GM21576 (cell line): ENCODE measurements around the gene MSH3.
"Not testable (repeated sequence)": the region's sequence is repeated elsewhere in the genome, so short reads cannot be mapped to it uniquely, and the experiment has no call there.

Experiments used
- ATAC-seq: cut with Tn5 transposase; IDR thresholded peaks from one replicate; pipeline ENCODE4 v1.9.1; 2021; ENCODE audit warnings: mild to moderate bottlenecking, moderate library complexity; ENCODE audit not compliant: unreplicated experiment

MSH3 gene

GRCh38 chr5:80789319-80790016, 135.0 kb downstream of the MSH3 start:
- ATAC-seq = not testable (repeated sequence)

GRCh38 chr5:80790698-80791097, 136.2 kb downstream of the MSH3 start:
- ATAC-seq = no peak

GRCh38 chr5:80793354-80793753, 138.9 kb downstream of the MSH3 start:
- no peak for ATAC-seq

- no peak for ATAC-seq
Observed at GRCh38 chr5:80796846-80797245, 142.4 kb downstream of the MSH3 start.

- no peak for ATAC-seq
Observed at GRCh38 chr5:80797428-80798024, 143.1 kb downstream of the MSH3 start.

GRCh38 chr5:80798166-80798565, 143.7 kb downstream of the MSH3 start:
- ATAC-seq = no peak

- no peak for ATAC-seq
Observed at GRCh38 chr5:80798633-80799032, 144.2 kb downstream of the MSH3 start.

- no peak for ATAC-seq
Observed at GRCh38 chr5:80799041-80799440, 144.6 kb downstream of the MSH3 start.

GRCh38 chr5:80799573-80799972, 145.1 kb downstream of the MSH3 start:
- no peak for ATAC-seq

- no peak for ATAC-seq
Observed at GRCh38 chr5:80804332-80804731, 149.9 kb downstream of the MSH3 start.

- ATAC-seq = no peak
Observed at GRCh38 chr5:80805038-80805437, 150.6 kb downstream of the MSH3 start.

GRCh38 chr5:80806929-80807328, 152.5 kb downstream of the MSH3 start:
- no peak for ATAC-seq

- no peak for ATAC-seq
Observed at GRCh38 chr5:80809451-80809850, 155.0 kb downstream of the MSH3 start.

- no peak for ATAC-seq
Observed at GRCh38 chr5:80810425-80810824, 156.0 kb downstream of the MSH3 start.

- ATAC-seq = no peak
Observed at GRCh38 chr5:80816590-80816989, 162.1 kb downstream of the MSH3 start.

GRCh38 chr5:80820685-80821084, 166.2 kb downstream of the MSH3 start:
- no peak for ATAC-seq

- no peak for ATAC-seq
Observed at GRCh38 chr5:80822640-80823039, 168.2 kb downstream of the MSH3 start.

- not testable (repeated sequence) for ATAC-seq
Observed at GRCh38 chr5:80824159-80824558, 169.7 kb downstream of the MSH3 start.

GRCh38 chr5:80825786-80826460, 171.5 kb downstream of the MSH3 start:
- no peak for ATAC-seq

- ATAC-seq = no peak
Observed at GRCh38 chr5:80834710-80835109, 180.3 kb downstream of the MSH3 start.

GRCh38 chr5:80835128-80835527, 180.7 kb downstream of the MSH3 start:
- no peak for ATAC-seq

GRCh38 chr5:80837679-80838078, 183.2 kb downstream of the MSH3 start:
- peak; percentile 86 for ATAC-seq
